HG03469 (cell line): Measurements from ENCODE around the gene UPK3BL1.
A peak's percentile ranks its signal among the peaks of the same experiment; 100 is the strongest.

ENCODE experiments used
- ATAC-seq: cut with Tn5 transposase; IDR thresholded peaks from one replicate; pipeline ENCODE4 v1.9.1; 2021; ENCODE audit warnings: mild to moderate bottlenecking, moderate library complexity, moderate number of reproducible peaks; ENCODE audit not compliant: unreplicated experiment

The UPK3BL1 gene

GRCh38 chr7:102589857-102590256, 52.7 kb downstream of the UPK3BL1 start:
- peak; percentile 35 for ATAC-seq
